Caco-2 (cell line): ENCODE data around the gene DENND2A. TPM values are rescaled to one million over a fixed set of nuclear protein-coding genes. Genes with fewer than 3 reads are reported as not detected.
A peak's percentile ranks its signal among the peaks of the same experiment; 100 is the strongest.
"Not testable (repeated sequence)": the region's sequence is repeated elsewhere in the genome, so short reads cannot be mapped to it uniquely, and the experiment has no call there.

Source experiments
- BruUV-seq: library from RNA; stranded (reverse); fragments of 400-500 nt; replicated peaks from 2 replicates; lab custom pipeline; 2021; lab: Mats Ljungman, UMichigan
- CTCF ChIA-PET: fragments of 300-600 bp; sonication (Branson Sonifier 250); formaldehyde crosslinking; loops from one replicate; lab custom pipeline; 2022; ENCODE audit warnings: antibody characterized with exemption; lab: Charles Lee
- POLR2A ChIA-PET: fragments of 300-600 bp; sonication (Branson Sonifier 250); formaldehyde crosslinking; loops from one replicate; lab custom pipeline; 2022; ENCODE audit warnings: antibody characterized with exemption; lab: Charles Lee
- DNase-seq, 2 experiments: peaks; one replicate each; pipeline versions ENCODE4 v3.0.0 to v3.0.0-alpha.2; 2020 to 2022
- H3K27me3 ChIP-seq: replicated peaks from 2 replicates; pipeline ENCODE4 v1.6.0; 2011; ENCODE audit warnings: low read length; ENCODE audit not compliant: control insufficient read depth, insufficient read depth
- H3K36me3 ChIP-seq: 2 replicates; pipeline ENCODE4 v1.5.1; 2011; ENCODE audit warnings: low read length; ENCODE audit not compliant: control insufficient read depth, insufficient read depth
- H3K4me1 ChIP-seq: fragments of 250-450 bp; sonication (Bioruptor Pico); 2 replicates; pipeline ENCODE4 v1.5.1; 2020; ENCODE audit warnings: mild to moderate bottlenecking
- H3K4me3 ChIP-seq: 2 replicates; pipeline ENCODE4 v1.5.1; 2011; ENCODE audit warnings: low read depth, mild to moderate bottlenecking, control low read depth, low read length
- H3K9me3 ChIP-seq: fragments of 250-450 bp; sonication (Bioruptor Pico); 2 replicates; pipeline ENCODE4 v1.5.1; 2020; ENCODE audit warnings: mild to moderate bottlenecking, moderate library complexity
- H3K27ac Mint-ChIP-seq: one replicate; pipeline ENCODE4 v1.8.0; 2022; ENCODE audit warnings: mixed read lengths; ENCODE audit not compliant: unreplicated experiment
- H3K27me3 Mint-ChIP-seq: one replicate; pipeline ENCODE4 v1.8.0; 2022; ENCODE audit warnings: mixed read lengths; ENCODE audit not compliant: insufficient read depth, unreplicated experiment
- H3K36me3 Mint-ChIP-seq: one replicate; pipeline ENCODE4 v1.8.0; 2022; ENCODE audit warnings: mild to moderate bottlenecking, mixed read lengths; ENCODE audit not compliant: insufficient read depth, unreplicated experiment
- H3K4me1 Mint-ChIP-seq: one replicate; pipeline ENCODE4 v1.8.0; 2022; ENCODE audit warnings: low read depth, mixed read lengths; ENCODE audit not compliant: unreplicated experiment
- H3K4me3 Mint-ChIP-seq: one replicate; pipeline ENCODE4 v1.8.0; 2022; ENCODE audit warnings: mild to moderate bottlenecking, moderate library complexity, mixed read lengths; ENCODE audit not compliant: unreplicated experiment
- H3K9me3 Mint-ChIP-seq: one replicate; pipeline ENCODE4 v1.8.0; 2022; ENCODE audit warnings: mixed read lengths; ENCODE audit not compliant: unreplicated experiment
- CTCF ChIP-seq, 2 experiments: fragments of 200-600 bp in 1 of 2; IDR thresholded peaks; 1 replicate in 1 of 2; 2 replicates in 1 of 2; pipeline versions ENCODE4 v1.5.1 to v1.8.0; 2011 to 2022; ENCODE audit warnings: antibody characterized with exemption in 1 of 2, control low read depth in 1 of 2, inconsistent platforms in 1 of 2, low read depth in 1 of 2, low read length in 1 of 2, mild to moderate bottlenecking in 1 of 2, moderate library complexity in 1 of 2; ENCODE audit not compliant: insufficient read depth in 1 of 2, severe bottlenecking in 1 of 2, unreplicated experiment in 1 of 2
- intact Hi-C: fragments of 100-400 bp; cut with micrococcal nuclease; formaldehyde crosslinking; loops from one replicate; pipeline ENCODE4 v1.10.0; 2022; ENCODE audit not compliant: unreplicated experiment
- total RNA-seq: library from RNA; stranded (reverse); gene quantifications from 2 replicates; pipeline ENCODE4 v1.2.3, GENCODE V29; 2022

DENND2A gene
- total RNA-seq, 1 experiment from 2014 or later, result 0.95 TPM

- DNase-seq, result peak; percentile 61 to 72
- POLR2A ChIA-PET, result no interaction called here
- no peaks in the 10 kb centered on the region for H3K9me3 ChIP-seq
- peaks cover 6% of the 10 kb centered on the region for H3K4me1 Mint-ChIP-seq
- peak within 1 kb of the TSS; percentile 86 for H3K4me3 ChIP-seq
- H3K9me3 Mint-ChIP-seq, result no peaks in the 10 kb centered on the region
- TF ChIP-seq CTCF (IDR thresholded peaks at IDR 0.05; ENCODE audit: insufficient read depth in 1 of 2, low read depth in 1 of 2, low read length in 1 of 2, severe bottlenecking in 1 of 2, unreplicated experiment in 1 of 2), result no peak
- no peaks in the 10 kb centered on the region for H3K27me3 ChIP-seq
- no peaks in the 10 kb centered on the region for H3K36me3 ChIP-seq
- intact Hi-C loops, result loop anchor here (2.0 kb wide), 1 partner anchor 24 kb away; the partner anchor contains the start of gene NDUFB2
- TSS peak; percentile 64 for BruUV-seq
- H3K36me3 Mint-ChIP-seq, result peaks cover 8% of the 10 kb centered on the region
- CTCF ChIA-PET, result interaction anchor here (0.6 to 0.7 kb wide), 2 partner anchors 16 to 24 kb away, joined by 3 to 4 read pairs; partner anchors contain the start of gene NDUFB2
- H3K27me3 Mint-ChIP-seq, result no peaks in the 10 kb centered on the region
- H3K4me3 Mint-ChIP-seq, result peak within 1 kb of the TSS; percentile 81
- H3K27ac Mint-ChIP-seq, result peak within 1 kb of the TSS; percentile 31
- H3K4me1 ChIP-seq, result 0 out of 2 replicates have a peak, but pooled peaks cover 3% of the 10 kb centered on the region
Measured at GRCh38 chr7:140672382-140673062, 31.9 kb upstream of the DENND2A start, which contains the start of gene ADCK2. TSS of gene ADCK2 (plus strand) at chr7:140672945. CDS start at chr7:140673331, 386 bp downstream.

- DNase-seq, result no peak
- no peak overlapping the region for H3K27ac Mint-ChIP-seq
- peak overlapping the region; percentile 81 for H3K4me3 Mint-ChIP-seq
- ChIA-PET CTCF (no interaction called here), POLR2A (no interaction called here)
- no peaks in the 10 kb centered on the region for H3K27me3 Mint-ChIP-seq
- BruUV-seq, result no TSS peak
- intact Hi-C loops, result loop anchor here (2.0 kb wide), 1 partner anchor 25 kb away; the partner anchor contains the start of gene NDUFB2
- no peaks in the 10 kb centered on the region for H3K9me3 Mint-ChIP-seq
- H3K4me1 Mint-ChIP-seq, result peaks cover 6% of the 10 kb centered on the region
- Histone ChIP-seq H3K36me3 (no peaks in the 10 kb centered on the region), H3K4me1 (0 out of 2 replicates have a peak, but pooled peaks cover 3% of the 10 kb centered on the region), H3K4me3 (no peak overlapping the region), H3K27me3 (no peaks in the 10 kb centered on the region), H3K9me3 (no peaks in the 10 kb centered on the region)
- TF ChIP-seq CTCF (IDR thresholded peaks at IDR 0.05; ENCODE audit: insufficient read depth in 1 of 2, low read depth in 1 of 2, low read length in 1 of 2, severe bottlenecking in 1 of 2, unreplicated experiment in 1 of 2), result no peak
- H3K36me3 Mint-ChIP-seq, result peaks cover 6% of the 10 kb centered on the region
Measured at GRCh38 chr7:140671966-140672365, 31.4 kb upstream of the DENND2A start.

- no peak for TF ChIP-seq CTCF (IDR thresholded peaks at IDR 0.05; ENCODE audit: insufficient read depth in 1 of 2, low read depth in 1 of 2, low read length in 1 of 2, severe bottlenecking in 1 of 2, unreplicated experiment in 1 of 2)
- Mint-ChIP-seq H3K4me1 (peaks cover 6% of the 10 kb centered on the region), H3K9me3 (no peaks in the 10 kb centered on the region), H3K36me3 (peaks cover 6% of the 10 kb centered on the region), H3K27ac (no peak overlapping the region), H3K4me3 (no peak overlapping the region), H3K27me3 (no peaks in the 10 kb centered on the region)
- no peak for DNase-seq
- intact Hi-C loops, result no loop called here
- Histone ChIP-seq H3K4me1 (0 out of 2 replicates have a peak, but pooled peaks cover 3% of the 10 kb centered on the region), H3K36me3 (no peaks in the 10 kb centered on the region), H3K4me3 (no peak overlapping the region), H3K9me3 (no peaks in the 10 kb centered on the region), H3K27me3 (no peaks in the 10 kb centered on the region)
- POLR2A ChIA-PET, result no interaction called here
- BruUV-seq, result no TSS peak
- CTCF ChIA-PET, result no interaction called here
Measured at GRCh38 chr7:140670343-140670935, 29.8 kb upstream of the DENND2A start.

GRCh38 chr7:140669862-140670261, 29.2 kb upstream of the DENND2A start:
- CTCF ChIA-PET, result interaction anchor here (0.5 kb wide), 1 partner anchor 29 kb away, joined by 4 read pairs; the partner anchor contains the start of gene DENND2A
- BruUV-seq, DNase-seq, POLR2A ChIA-PET, H3K27ac Mint-ChIP-seq, H3K4me1 Mint-ChIP-seq, H3K36me3 ChIP-seq, H3K9me3 Mint-ChIP-seq, intact Hi-C loops, H3K4me3 ChIP-seq, H3K27me3 Mint-ChIP-seq, H3K4me3 Mint-ChIP-seq, H3K4me1 ChIP-seq, H3K27me3 ChIP-seq, H3K9me3 ChIP-seq, H3K36me3 Mint-ChIP-seq: not testable (repeated sequence)
